Urinary bladder (tissue), 4 donors: ENCODE measurements around the gene PSEN2. TPM values are rescaled to one million over a fixed set of nuclear protein-coding genes. Genes with fewer than 3 reads are reported as not detected.

Experiments used
- DNase-seq: peaks from one replicate; pipeline ENCODE4 v3.0.0-alpha.2; 2015; ENCODE audit errors: extremely low spot score
- H3K27ac ChIP-seq: one replicate; pipeline ENCODE4 v1.5.1; 2013; ENCODE audit warnings: low read depth, mild to moderate bottlenecking, moderate library complexity
- H3K36me3 ChIP-seq: one replicate; pipeline ENCODE4 v1.6.1; 2013; ENCODE audit warnings: mild to moderate bottlenecking, moderate library complexity; ENCODE audit not compliant: insufficient read depth
- H3K4me1 ChIP-seq: one replicate; pipeline ENCODE4 v1.6.1; 2013; ENCODE audit warnings: mild to moderate bottlenecking, moderate library complexity; ENCODE audit not compliant: insufficient read depth
- H3K4me3 ChIP-seq: one replicate; pipeline ENCODE4 v1.5.1; 2013; ENCODE audit warnings: low read depth, low read length
- WGBS: extraction: QIAGEN DNeasy Blood & Tissue Kit; methylation state at CpG from one replicate; pipeline ENCODE4 v1.1.7; 2013; 5-methylcytosine and 5-hydroxymethylcytosine counted together
- polyA plus RNA-seq: library from polyadenylated mRNA; stranded (reverse); fragments of 200-250 nt; gene quantifications from one replicate; pipeline ENCODE4 v1.2.3, GENCODE V29; 2013
- total RNA-seq: library from RNA; depleted of rRNA; stranded (reverse); fragments of >200 nt; gene quantifications from one replicate; pipeline ENCODE4 v1.2.3, GENCODE V29; 2014
- donor health status: healthy with polysubstance abuse.
- donor health status: healthy.

Gene PSEN2
- total and polyA plus RNA-seq, 2 donors = 15.1 to 23.8 TPM

GRCh38 chr1:226895644-226896043 is 25.2 kb downstream of the PSEN2 start:
- Histone ChIP-seq H3K4me3 (no peak overlapping the region), H3K4me1 (no peaks in the 10 kb centered on the region), H3K36me3 (no peaks in the 10 kb centered on the region), H3K27ac (no peak overlapping the region)
- 81% methylated on average over 11 of the region's 11 CpGs for WGBS
- DNase-seq = no peak

GRCh38 chr1:226898246-226898645 is 27.8 kb downstream of the PSEN2 start:
- WGBS = 92% methylated on average over 3 of the region's 3 CpGs
- Histone ChIP-seq H3K27ac (no peak overlapping the region), H3K4me1 (no peaks in the 10 kb centered on the region), H3K4me3 (no peak overlapping the region), H3K36me3 (no peaks in the 10 kb centered on the region)
- no peak for DNase-seq

GRCh38 chr1:226901421-226901820 is 31.0 kb downstream of the PSEN2 start:
- Histone ChIP-seq H3K4me1 (no peaks in the 10 kb centered on the region), H3K4me3 (no peak overlapping the region), H3K36me3 (no peaks in the 10 kb centered on the region), H3K27ac (no peak overlapping the region)
- WGBS = 78% methylated on average over 4 of the region's 4 CpGs
- no peak for DNase-seq

GRCh38 chr1:226902601-226903000 is 32.2 kb downstream of the PSEN2 start:
- no peak for DNase-seq
- 77% methylated on average over 4 of the region's 4 CpGs for WGBS
- H3K4me3 ChIP-seq = no peak overlapping the region
- no peak overlapping the region for H3K27ac ChIP-seq
- no peaks in the 10 kb centered on the region for H3K4me1 ChIP-seq
- H3K36me3 ChIP-seq = no peaks in the 10 kb centered on the region

- H3K4me1 ChIP-seq = no peaks in the 10 kb centered on the region
- H3K36me3 ChIP-seq = no peaks in the 10 kb centered on the region
- no peak for DNase-seq
- 51% methylated on average over 12 of the region's 12 CpGs for WGBS
- H3K27ac ChIP-seq = no peak overlapping the region
- H3K4me3 ChIP-seq = no peak overlapping the region
Observed at GRCh38 chr1:226903819-226904716, 33.7 kb downstream of the PSEN2 start.

- no peaks in the 10 kb centered on the region for H3K36me3 ChIP-seq
- no peak overlapping the region for H3K27ac ChIP-seq
- DNase-seq = no peak
- H3K4me3 ChIP-seq = no peak overlapping the region
- H3K4me1 ChIP-seq = no peaks in the 10 kb centered on the region
- WGBS = 67% methylated on average over 3 of the region's 3 CpGs
Observed at GRCh38 chr1:226904772-226905171, 34.4 kb downstream of the PSEN2 start.

GRCh38 chr1:226908419-226908818 is 38.0 kb downstream of the PSEN2 start:
- H3K4me3 ChIP-seq = no peak overlapping the region
- WGBS = 96% methylated on average over 10 of the region's 10 CpGs
- H3K36me3 ChIP-seq = no peaks in the 10 kb centered on the region
- no peak for DNase-seq
- no peaks in the 10 kb centered on the region for H3K4me1 ChIP-seq
- no peak overlapping the region for H3K27ac ChIP-seq

- H3K36me3 ChIP-seq = no peaks in the 10 kb centered on the region
- H3K4me3 ChIP-seq = no peak overlapping the region
- H3K4me1 ChIP-seq = no peaks in the 10 kb centered on the region
- 22% methylated on average over 1 of the region's 1 CpG for WGBS
- DNase-seq = no peak
- H3K27ac ChIP-seq = no peak overlapping the region
Observed at GRCh38 chr1:226908913-226909312, 38.5 kb downstream of the PSEN2 start.

- 45% methylated on average over 13 of the region's 13 CpGs for WGBS
- H3K4me1 ChIP-seq = no peaks in the 10 kb centered on the region
- no peak overlapping the region for H3K4me3 ChIP-seq
- no peaks in the 10 kb centered on the region for H3K36me3 ChIP-seq
- H3K27ac ChIP-seq = no peak overlapping the region
- no peak for DNase-seq
Observed at GRCh38 chr1:226912587-226913176, 42.3 kb downstream of the PSEN2 start.

- 54% methylated on average over 3 of the region's 3 CpGs for WGBS
- no peaks in the 10 kb centered on the region for H3K4me1 ChIP-seq
- no peaks in the 10 kb centered on the region for H3K36me3 ChIP-seq
- H3K4me3 ChIP-seq = no peak overlapping the region
- DNase-seq = no peak
- H3K27ac ChIP-seq = no peak overlapping the region
Observed at GRCh38 chr1:226915672-226915995, 45.2 kb downstream of the PSEN2 start.

GRCh38 chr1:226916497-226916896 is 46.1 kb downstream of the PSEN2 start:
- no peak for DNase-seq
- H3K36me3 ChIP-seq = no peaks in the 10 kb centered on the region
- WGBS = 95% methylated on average over 2 of the region's 2 CpGs
- no peak overlapping the region for H3K4me3 ChIP-seq
- no peaks in the 10 kb centered on the region for H3K4me1 ChIP-seq
- no peak overlapping the region for H3K27ac ChIP-seq

- 56% methylated on average over 5 of the region's 5 CpGs for WGBS
- Histone ChIP-seq H3K36me3 (no peaks in the 10 kb centered on the region), H3K4me1 (no peaks in the 10 kb centered on the region), H3K27ac (no peak overlapping the region), H3K4me3 (no peak overlapping the region)
- DNase-seq = no peak
Observed at GRCh38 chr1:226919587-226919986, 49.2 kb downstream of the PSEN2 start.

GRCh38 chr1:226919995-226920394 is 49.6 kb downstream of the PSEN2 start:
- no peak overlapping the region for H3K4me3 ChIP-seq
- no peaks in the 10 kb centered on the region for H3K36me3 ChIP-seq
- DNase-seq = no peak
- no peaks in the 10 kb centered on the region for H3K4me1 ChIP-seq
- WGBS = 89% methylated on average over 1 of the region's 1 CpG
- H3K27ac ChIP-seq = no peak overlapping the region

GRCh38 chr1:226920446-226920894 is 50.1 kb downstream of the PSEN2 start:
- WGBS = 49% methylated on average over 2 of the region's 2 CpGs
- no peak for DNase-seq
- Histone ChIP-seq H3K4me3 (no peak overlapping the region), H3K36me3 (no peaks in the 10 kb centered on the region), H3K27ac (no peak overlapping the region), H3K4me1 (no peaks in the 10 kb centered on the region)
